HepG2 (cell line): ENCODE measurements around the gene C2CD2. TPM values are rescaled to one million over a fixed set of nuclear protein-coding genes. Genes with fewer than 3 reads are reported as not detected.

ENCODE experiments used
- CC2D1A ChIP-seq: sonication (generic); formaldehyde crosslinking; IDR thresholded peaks from 2 replicates; pipeline ENCODE4 v1.8.1; 2023; ENCODE audit warnings: mild to moderate bottlenecking, missing genetic modification reagents
- CREM ChIP-seq, 2 experiments: sonication (generic) in 1 of 2; formaldehyde crosslinking in 1 of 2; IDR thresholded peaks; 2 replicates each; pipeline versions ENCODE4 v1.4.0 to v1.6.1; 2016 to 2020; ENCODE audit warnings: antibody characterized with exemption in 1 of 2, mild to moderate bottlenecking in 1 of 2, missing genetic modification reagents in 1 of 2
- ESRRA ChIP-seq: sonication (generic); formaldehyde crosslinking; IDR thresholded peaks from 2 replicates; pipeline ENCODE4 v1.5.1; 2020; ENCODE audit warnings: mild to moderate bottlenecking, low read depth, missing genetic modification reagents
- KAT8 ChIP-seq: IDR thresholded peaks from 2 replicates; pipeline ENCODE4 v1.6.1; 2016; ENCODE audit warnings: missing genetic modification reagents, missing compliant biosample characterization
- KDM3A ChIP-seq: IDR thresholded peaks from 2 replicates; pipeline ENCODE4 v1.6.1; 2018; ENCODE audit warnings: low read depth, missing compliant biosample characterization
- KDM6A ChIP-seq: IDR thresholded peaks from 2 replicates; pipeline ENCODE4 v1.6.1; 2016; ENCODE audit warnings: low read depth
- MAZ ChIP-seq, 2 experiments: sonication (generic) in 1 of 2; formaldehyde crosslinking in 1 of 2; IDR thresholded peaks; 2 replicates each; pipeline versions ENCODE4 v1.5.0 to v1.6.1; 2012 to 2020; ENCODE audit warnings: low read depth in 2 of 2, mild to moderate bottlenecking in 2 of 2, borderline replicate concordance in 1 of 2, improper control_type of control experiment in 1 of 2, low read length in 1 of 2, missing genetic modification reagents in 1 of 2, moderate library complexity in 1 of 2
- NONO ChIP-seq, 2 experiments: fragments of 450-650 bp in 1 of 2; sonication (generic) in 1 of 2; formaldehyde crosslinking in 1 of 2; IDR thresholded peaks in 1 of 2; conservative IDR thresholded peaks in 1 of 2; 2 replicates each; pipeline versions ENCODE4 v1.6.1 to v1.8.0; 2017 to 2022; ENCODE audit warnings: mild to moderate bottlenecking in 1 of 2, missing genetic modification reagents in 1 of 2, moderate library complexity in 1 of 2
- RARA ChIP-seq: IDR thresholded peaks from 2 replicates; pipeline ENCODE4 v1.6.1; 2016; ENCODE audit warnings: missing genetic modification reagents, missing compliant biosample characterization
- SIX4 ChIP-seq: sonication (generic); formaldehyde crosslinking; IDR thresholded peaks from 2 replicates; pipeline ENCODE4 v1.4.0; 2020; ENCODE audit warnings: missing genetic modification reagents
- SOX13 ChIP-seq, 3 experiments: fragments of 450-650 bp in 1 of 3; sonication (generic) in 1 of 3; formaldehyde crosslinking in 1 of 3; IDR thresholded peaks in 2 of 3; conservative IDR thresholded peaks in 1 of 3; 2 replicates each; pipeline versions ENCODE4 v1.5.0 to v1.6.1; 2016 to 2020; ENCODE audit warnings: antibody characterized with exemption in 1 of 3, mild to moderate bottlenecking in 1 of 3, missing compliant biosample characterization in 1 of 3, missing genetic modification reagents in 1 of 3, moderate library complexity in 1 of 3
- ZBTB3 ChIP-seq: sonication (generic); formaldehyde crosslinking; IDR thresholded peaks from 2 replicates; pipeline ENCODE4 v1.4.0; 2020; ENCODE audit warnings: low read depth, mild to moderate bottlenecking, moderate library complexity, missing genetic modification reagents, borderline replicate concordance
- ZNF160 ChIP-seq: sonication (generic); formaldehyde crosslinking; IDR thresholded peaks from 2 replicates; pipeline ENCODE4 v1.8.0; 2022; ENCODE audit warnings: mild to moderate bottlenecking, inconsistent platforms, missing genetic modification reagents
- ZNF281 ChIP-seq: sonication (generic); formaldehyde crosslinking; IDR thresholded peaks from 2 replicates; pipeline ENCODE4 v1.4.0; 2020; ENCODE audit warnings: missing genetic modification reagents, borderline replicate concordance
- ZNF501 ChIP-seq: sonication (generic); formaldehyde crosslinking; IDR thresholded peaks from 2 replicates; pipeline ENCODE4 v1.5.1; 2020; ENCODE audit warnings: mild to moderate bottlenecking, moderate library complexity, missing genetic modification reagents
- ZNF766 ChIP-seq: sonication (generic); formaldehyde crosslinking; IDR thresholded peaks from 2 replicates; pipeline ENCODE4 v1.5.0; 2020; ENCODE audit warnings: missing genetic modification reagents, borderline replicate concordance
- polyA plus RNA-seq, 8 experiments: library from polyadenylated mRNA; depleted of rRNA in 3 of 8; stranded (reverse) in 7 of 8; unstranded in 1 of 8; fragments of >200 nt; fragmentation: Illumina TruSeq in 4 of 8; extraction: Trizol in 4 of 8; gene quantifications; 2 replicates each; pipeline versions ENCODE4 v1.2.1 to v1.2.3, GENCODE V29; 2011 to 2016; ENCODE audit warnings: low read depth in 4 of 8, missing spikeins in 1 of 8, mixed read lengths in 1 of 8; ENCODE audit not compliant: insufficient read depth in 1 of 8
- total RNA-seq, 5 experiments: library from RNA; depleted of rRNA; stranded (reverse); fragments of >200 nt; fragmentation: Illumina TruSeq; extraction: Trizol; gene quantifications; 2 replicates each; pipeline ENCODE4 v1.2.3, GENCODE V29; 2016; ENCODE audit warnings: low read depth in 1 of 5
- TF ChIP-seq, protein P1 (sequence below): sonication (generic); formaldehyde crosslinking; IDR thresholded peaks from 2 replicates; pipeline ENCODE4 v1.5.0; 2020; ENCODE audit warnings: mild to moderate bottlenecking, missing genetic modification reagents, borderline replicate concordance
- TF ChIP-seq, protein P2 (sequence below): IDR thresholded peaks from 2 replicates; pipeline ENCODE4 v1.6.1; 2018; ENCODE audit warnings: missing genetic modification reagents, mild to moderate bottlenecking, missing compliant biosample characterization

Gene C2CD2
- total and polyA plus RNA-seq, 2 of the 13 experiments (the other 11 are each of a cell fraction or from before 2014, with no cell fraction given): 12.5 to 19.7 TPM

- TF ChIP-seq, protein P1, sequence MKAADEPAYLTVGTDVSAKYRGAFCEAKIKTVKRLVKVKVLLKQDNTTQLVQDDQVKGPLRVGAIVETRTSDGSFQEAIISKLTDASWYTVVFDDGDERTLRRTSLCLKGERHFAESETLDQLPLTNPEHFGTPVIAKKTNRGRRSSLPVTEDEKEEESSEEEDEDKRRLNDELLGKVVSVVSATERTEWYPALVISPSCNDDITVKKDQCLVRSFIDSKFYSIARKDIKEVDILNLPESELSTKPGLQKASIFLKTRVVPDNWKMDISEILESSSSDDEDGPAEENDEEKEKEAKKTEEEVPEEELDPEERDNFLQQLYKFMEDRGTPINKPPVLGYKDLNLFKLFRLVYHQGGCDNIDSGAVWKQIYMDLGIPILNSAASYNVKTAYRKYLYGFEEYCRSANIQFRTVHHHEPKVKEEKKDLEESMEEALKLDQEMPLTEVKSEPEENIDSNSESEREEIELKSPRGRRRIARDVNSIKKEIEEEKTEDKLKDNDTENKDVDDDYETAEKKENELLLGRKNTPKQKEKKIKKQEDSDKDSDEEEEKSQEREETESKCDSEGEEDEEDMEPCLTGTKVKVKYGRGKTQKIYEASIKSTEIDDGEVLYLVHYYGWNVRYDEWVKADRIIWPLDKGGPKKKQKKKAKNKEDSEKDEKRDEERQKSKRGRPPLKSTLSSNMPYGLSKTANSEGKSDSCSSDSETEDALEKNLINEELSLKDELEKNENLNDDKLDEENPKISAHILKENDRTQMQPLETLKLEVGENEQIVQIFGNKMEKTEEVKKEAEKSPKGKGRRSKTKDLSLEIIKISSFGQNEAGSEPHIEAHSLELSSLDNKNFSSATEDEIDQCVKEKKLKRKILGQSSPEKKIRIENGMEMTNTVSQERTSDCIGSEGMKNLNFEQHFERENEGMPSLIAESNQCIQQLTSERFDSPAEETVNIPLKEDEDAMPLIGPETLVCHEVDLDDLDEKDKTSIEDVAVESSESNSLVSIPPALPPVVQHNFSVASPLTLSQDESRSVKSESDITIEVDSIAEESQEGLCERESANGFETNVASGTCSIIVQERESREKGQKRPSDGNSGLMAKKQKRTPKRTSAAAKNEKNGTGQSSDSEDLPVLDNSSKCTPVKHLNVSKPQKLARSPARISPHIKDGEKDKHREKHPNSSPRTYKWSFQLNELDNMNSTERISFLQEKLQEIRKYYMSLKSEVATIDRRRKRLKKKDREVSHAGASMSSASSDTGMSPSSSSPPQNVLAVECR (CRISPR knock-in tag): peak; percentile 39; the same call in 1 of the 2 replicates
- TF ChIP-seq KAT8 (peak; percentile 8; the same call in 1 of the 2 replicates), KDM6A (CRISPR knock-in tag) (0 out of 2 replicates have a peak, but pooled peaks have one; percentile 9), ESRRA (CRISPR knock-in tag) (no peak; the same call in 1 of the 2 replicates), ZNF501 (CRISPR knock-in tag) (peak; percentile 78), RARA (CRISPR knock-in tag) (peak; percentile 26), CC2D1A (CRISPR knock-in tag) (no peak), SOX13 (IDR thresholded peaks at IDR 0.05) (no peak), SOX13 (CRISPR knock-in tag; conservative IDR thresholded peaks at IDR 0.05 in 1 of 2, IDR thresholded peaks at IDR 0.05 in 1 of 2) (0 out of 4 replicates have a peak, but pooled peaks of 1 of the 2 experiments have one; percentile 8), CREM (IDR thresholded peaks at IDR 0.05) (peak; percentile 25; the same call in 1 of the 2 replicates), CREM (CRISPR knock-in tag; IDR thresholded peaks at IDR 0.05) (no peak), ZBTB3 (peak; percentile 51; the same call in 1 of the 2 replicates), SIX4 (peak; percentile 96), KDM3A (CRISPR knock-in tag) (no peak), NONO (IDR thresholded peaks at IDR 0.05) (no peak), NONO (CRISPR knock-in tag; conservative IDR thresholded peaks at IDR 0.05) (0 out of 2 replicates have a peak, but pooled peaks have one; percentile 6), ZNF160 (0 out of 2 replicates have a peak, but pooled peaks have one; percentile 37), ZNF766 (0 out of 2 replicates have a peak, but pooled peaks have one; percentile 11), MAZ (IDR thresholded peaks at IDR 0.05; ENCODE audit: borderline replicate concordance, low read depth, low read length) (no peak), MAZ (CRISPR knock-in tag; IDR thresholded peaks at IDR 0.05; ENCODE audit: low read depth) (0 out of 2 replicates have a peak, but pooled peaks have one; percentile 19), ZNF281 (peak; percentile 52; the same call in 1 of the 2 replicates)
- TF ChIP-seq, protein P2, sequence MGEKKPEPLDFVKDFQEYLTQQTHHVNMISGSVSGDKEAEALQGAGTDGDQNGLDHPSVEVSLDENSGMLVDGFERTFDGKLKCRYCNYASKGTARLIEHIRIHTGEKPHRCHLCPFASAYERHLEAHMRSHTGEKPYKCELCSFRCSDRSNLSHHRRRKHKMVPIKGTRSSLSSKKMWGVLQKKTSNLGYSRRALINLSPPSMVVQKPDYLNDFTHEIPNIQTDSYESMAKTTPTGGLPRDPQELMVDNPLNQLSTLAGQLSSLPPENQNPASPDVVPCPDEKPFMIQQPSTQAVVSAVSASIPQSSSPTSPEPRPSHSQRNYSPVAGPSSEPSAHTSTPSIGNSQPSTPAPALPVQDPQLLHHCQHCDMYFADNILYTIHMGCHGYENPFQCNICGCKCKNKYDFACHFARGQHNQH (CRISPR knock-in tag): 0 out of 2 replicates have a peak, but pooled peaks have one; percentile 42
These were observed 21.1 kb downstream of the C2CD2 start (continued) for GRCh38 chr21:41932576-41933312.
